ENCODE data around the gene NOX3.

- no peak for TF ChIP-seq MED1 (CRISPR knock-in tag; IDR thresholded peaks at IDR 0.05; ENCODE audit: borderline replicate concordance)
- no peak for TF ChIP-seq POLR2A (conservative IDR thresholded peaks at IDR 0.05)
- TF ChIP-seq HDAC6 (IDR thresholded peaks at IDR 0.05; ENCODE audit: low read depth, low read length) = no peak
- TF ChIP-seq EP300 (IDR thresholded peaks at IDR 0.05; ENCODE audit: low read length) = no peak
- TF ChIP-seq HNRNPUL1 (IDR thresholded peaks at IDR 0.05; ENCODE audit: low read length) = no peak
- TF ChIP-seq MTA3 (IDR thresholded peaks at IDR 0.05; ENCODE audit: borderline replicate concordance) = no peak
- no peak for TF ChIP-seq CTCF (IDR thresholded peaks at IDR 0.05 in 2 of 3, conservative IDR thresholded peaks at IDR 0.05 in 1 of 3; ENCODE audit: insufficient read depth in 2 of 3, low read depth in 1 of 3, low read length in 3 of 3)
- no peak for TF ChIP-seq ZKSCAN8 (CRISPR knock-in tag; IDR thresholded peaks at IDR 0.05)
- TF ChIP-seq SMAD1 (IDR thresholded peaks at IDR 0.05; ENCODE audit: low read depth, low read length, partially characterized antibody) = no peak
- TF ChIP-seq BCLAF1 (IDR thresholded peaks at IDR 0.05; ENCODE audit: borderline replicate concordance in 1 of 2, control insufficient read depth in 1 of 2, low read depth in 2 of 2, low read length in 1 of 2) = no peak
- TF ChIP-seq TAF1 (IDR thresholded peaks at IDR 0.05; ENCODE audit: control insufficient read depth, extremely low read depth, insufficient read depth, low read length, severe bottlenecking) = no peak
Measured at GRCh38 chr6:155378276-155378675, 77.4 kb downstream of the NOX3 start.

All from K562 (cell line).